Measurements from ENCODE around the gene SUGCT. TPM values are rescaled to one million over a fixed set of nuclear protein-coding genes. Genes with fewer than 3 reads are reported as not detected.
A peak's percentile ranks its signal among the peaks of the same experiment; 100 is the strongest.

SUGCT gene
- total RNA-seq, 6 donors from 2014 or later: 1.4 to 3.1 (median 1.7) TPM; not detected in 1

- ATAC-seq (ENCODE audit: low FRiP score in 2 of 2): no peak
- WGBS, 2 donors: 73% methylated on average over 6 of the region's 6 CpGs
- H3K4me3 ChIP-seq: no peak overlapping the region
- H3K27ac ChIP-seq: no peak overlapping the region
- DNase-seq: no peak
- H3K9me3 ChIP-seq: no peaks in the 10 kb centered on the region
- H3K27me3 ChIP-seq: no peaks in the 10 kb centered on the region
- no peaks in the 10 kb centered on the region for H3K4me1 ChIP-seq
- no peaks in the 10 kb centered on the region for H3K36me3 ChIP-seq
- TF ChIP-seq POLR2AphosphoS5 (IDR thresholded peaks at IDR 0.05) (no peak), POLR2A (IDR thresholded peaks at IDR 0.05) (no peak), EP300 (IDR thresholded peaks at IDR 0.05) (no peak)
- TF ChIP-seq, protein P1, sequence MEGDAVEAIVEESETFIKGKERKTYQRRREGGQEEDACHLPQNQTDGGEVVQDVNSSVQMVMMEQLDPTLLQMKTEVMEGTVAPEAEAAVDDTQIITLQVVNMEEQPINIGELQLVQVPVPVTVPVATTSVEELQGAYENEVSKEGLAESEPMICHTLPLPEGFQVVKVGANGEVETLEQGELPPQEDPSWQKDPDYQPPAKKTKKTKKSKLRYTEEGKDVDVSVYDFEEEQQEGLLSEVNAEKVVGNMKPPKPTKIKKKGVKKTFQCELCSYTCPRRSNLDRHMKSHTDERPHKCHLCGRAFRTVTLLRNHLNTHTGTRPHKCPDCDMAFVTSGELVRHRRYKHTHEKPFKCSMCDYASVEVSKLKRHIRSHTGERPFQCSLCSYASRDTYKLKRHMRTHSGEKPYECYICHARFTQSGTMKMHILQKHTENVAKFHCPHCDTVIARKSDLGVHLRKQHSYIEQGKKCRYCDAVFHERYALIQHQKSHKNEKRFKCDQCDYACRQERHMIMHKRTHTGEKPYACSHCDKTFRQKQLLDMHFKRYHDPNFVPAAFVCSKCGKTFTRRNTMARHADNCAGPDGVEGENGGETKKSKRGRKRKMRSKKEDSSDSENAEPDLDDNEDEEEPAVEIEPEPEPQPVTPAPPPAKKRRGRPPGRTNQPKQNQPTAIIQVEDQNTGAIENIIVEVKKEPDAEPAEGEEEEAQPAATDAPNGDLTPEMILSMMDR (IDR thresholded peaks at IDR 0.05): no peak
Observed at GRCh38 chr7:40804477-40805215, 669.8 kb downstream of the SUGCT start.

- H3K27ac ChIP-seq: no peak overlapping the region
- no peaks in the 10 kb centered on the region for H3K4me1 ChIP-seq
- DNase-seq (no peak), ATAC-seq (ENCODE audit: low FRiP score in 2 of 2) (no peak)
- TF ChIP-seq, protein P1 (IDR thresholded peaks at IDR 0.05): no peak
- TF ChIP-seq POLR2AphosphoS5 (IDR thresholded peaks at IDR 0.05): no peak
- TF ChIP-seq POLR2A (IDR thresholded peaks at IDR 0.05): no peak
- no peak for TF ChIP-seq EP300 (IDR thresholded peaks at IDR 0.05)
- no peaks in the 10 kb centered on the region for H3K27me3 ChIP-seq
- H3K9me3 ChIP-seq: no peaks in the 10 kb centered on the region
- no peak overlapping the region for H3K4me3 ChIP-seq
- no peaks in the 10 kb centered on the region for H3K36me3 ChIP-seq
Observed at GRCh38 chr7:40805361-40805760, 670.6 kb downstream of the SUGCT start.

DNA sequence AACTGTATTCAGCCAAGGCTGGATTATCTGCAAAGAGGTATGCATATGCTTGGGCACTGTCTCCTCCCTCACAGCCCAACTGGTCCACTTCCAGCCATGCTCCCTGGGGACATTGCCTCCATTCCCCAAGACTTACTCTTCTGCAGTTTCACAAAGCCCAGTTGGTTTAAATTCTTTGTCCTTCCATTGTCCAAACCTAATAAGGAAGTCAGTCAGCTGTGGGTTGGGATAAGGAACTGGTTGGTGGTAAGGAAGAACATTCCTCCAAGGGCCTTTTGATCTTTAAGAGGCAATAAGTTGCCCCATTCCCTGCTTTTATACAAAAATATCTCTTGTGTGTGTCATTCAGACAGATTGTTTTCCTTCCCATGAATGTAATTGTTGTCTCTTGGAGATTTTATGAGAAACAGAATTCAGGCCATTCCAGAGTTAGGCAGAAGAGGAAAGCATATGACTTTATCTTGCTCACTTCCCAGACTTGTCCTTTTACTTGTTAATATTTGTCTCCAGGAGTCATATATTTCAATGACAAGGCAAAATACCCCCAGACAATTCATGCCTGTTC is 673.7 kb downstream of the SUGCT start:
- TF ChIP-seq EP300 (IDR thresholded peaks at IDR 0.05) (no peak), POLR2A (IDR thresholded peaks at IDR 0.05) (no peak)
- DNase-seq: no peak
- no peaks in the 10 kb centered on the region for H3K27me3 ChIP-seq
- no peaks in the 10 kb centered on the region for H3K4me1 ChIP-seq
- no peak overlapping the region for H3K27ac ChIP-seq
- no peak overlapping the region for H3K4me3 ChIP-seq
- H3K36me3 ChIP-seq: no peaks in the 10 kb centered on the region
- no peaks in the 10 kb centered on the region for H3K9me3 ChIP-seq
- ATAC-seq (ENCODE audit: low FRiP score in 2 of 2): no peak

DNA sequence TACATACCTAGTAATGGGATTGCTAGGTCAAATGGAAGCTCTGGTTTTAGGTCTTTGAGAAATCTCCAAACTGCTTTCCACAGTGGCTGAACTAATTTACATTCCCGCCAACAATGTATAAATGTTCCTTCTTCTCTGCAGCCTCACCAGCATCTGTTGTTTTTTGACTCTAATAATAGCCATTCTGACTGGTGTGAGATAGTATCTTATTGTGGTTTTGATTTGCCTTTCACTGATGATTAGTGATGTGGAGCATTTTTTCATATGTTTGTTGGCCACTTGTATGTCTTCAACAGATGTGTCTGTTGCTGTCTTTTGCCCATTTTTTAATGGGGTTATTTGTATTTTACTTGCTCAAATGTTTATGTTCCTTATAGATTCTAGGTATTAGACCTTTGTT is 675.5 kb downstream of the SUGCT start:
- DNase-seq (no peak), ATAC-seq (ENCODE audit: low FRiP score in 2 of 2) (no peak)
- WGBS, 2 donors: 95 to 100% methylated on average over 1 of the region's 1 CpG
- Histone ChIP-seq H3K27ac (no peak overlapping the region), H3K4me1 (no peaks in the 10 kb centered on the region), H3K27me3 (no peaks in the 10 kb centered on the region), H3K36me3 (no peaks in the 10 kb centered on the region), H3K9me3 (peaks cover 0 to 2% (median 0%) of the 10 kb centered on the region in 4 donors), H3K4me3 (no peak overlapping the region)
- TF ChIP-seq POLR2AphosphoS5 (IDR thresholded peaks at IDR 0.05): no peak

DNA sequence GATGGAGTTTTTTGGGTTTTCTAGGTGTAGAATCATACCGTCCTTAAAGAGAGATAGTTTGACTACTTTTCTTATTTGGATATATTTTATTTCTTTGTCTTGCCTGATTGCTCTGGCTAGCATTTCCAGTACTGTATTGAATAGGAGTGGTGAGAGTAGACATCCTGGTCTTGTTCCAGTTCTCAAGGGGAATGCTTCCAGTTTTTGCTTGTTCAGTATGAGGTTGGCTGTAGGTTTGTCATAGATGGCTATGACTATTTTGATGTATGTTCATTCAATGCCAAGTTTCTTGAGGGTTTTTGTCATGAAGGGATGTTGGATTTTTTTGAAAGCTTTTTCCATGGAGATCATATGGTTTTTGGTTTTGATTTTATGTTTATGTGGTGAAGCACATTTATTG is 676.9 kb downstream of the SUGCT start:
- WGBS, 2 donors: 93 to 96% methylated on average over 1 of the region's 1 CpG
- Histone ChIP-seq H3K36me3 (no peaks in the 10 kb centered on the region), H3K27ac (no peak overlapping the region), H3K4me3 (no peak overlapping the region), H3K9me3 (peaks cover 0 to 2% (median 0%) of the 10 kb centered on the region in 4 donors), H3K27me3 (no peaks in the 10 kb centered on the region), H3K4me1 (no peaks in the 10 kb centered on the region)
- ATAC-seq (ENCODE audit: low FRiP score in 2 of 2) (no peak), DNase-seq (no peak)
- TF ChIP-seq POLR2AphosphoS5 (IDR thresholded peaks at IDR 0.05): no peak
- no peak for TF ChIP-seq POLR2A (IDR thresholded peaks at IDR 0.05)
- no peak for TF ChIP-seq EP300 (IDR thresholded peaks at IDR 0.05)
- TF ChIP-seq, protein P1 (IDR thresholded peaks at IDR 0.05): no peak

- WGBS, 2 donors: 73 to 100% methylated on average over 1 to 2 of the region's 2 CpGs
Observed at GRCh38 chr7:40815022-40815421, 680.2 kb downstream of the SUGCT start.

More at GRCh38 chr7:40815022-40815421, 680.2 kb downstream of the SUGCT start:
- H3K27ac ChIP-seq: no peak overlapping the region
- H3K4me1 ChIP-seq: no peaks in the 10 kb centered on the region
- H3K9me3 ChIP-seq: peaks cover 0 to 2% (median 0%) of the 10 kb centered on the region in 4 donors
- TF ChIP-seq, protein P1 (IDR thresholded peaks at IDR 0.05): no peak
- no peak for TF ChIP-seq POLR2A (IDR thresholded peaks at IDR 0.05)
- TF ChIP-seq EP300 (IDR thresholded peaks at IDR 0.05): no peak
- no peak for TF ChIP-seq POLR2AphosphoS5 (IDR thresholded peaks at IDR 0.05)
- ATAC-seq (ENCODE audit: low FRiP score in 2 of 2) (peak in 1 of 2 donors; percentile 26), DNase-seq (peak in 1 of 2 donors; percentile 16)
- no peak overlapping the region for H3K4me3 ChIP-seq
- H3K27me3 ChIP-seq: no peaks in the 10 kb centered on the region
- no peaks in the 10 kb centered on the region for H3K36me3 ChIP-seq
